ENCODE measurements around the gene PRRG3. TPM values are rescaled to one million over a fixed set of nuclear protein-coding genes. Genes with fewer than 3 reads are reported as not detected.
A peak's percentile ranks its signal among the peaks of the same experiment; 100 is the strongest.

The PRRG3 gene
- total RNA-seq = 1 to 10 TPM in 6 of 7 donors, under 1 TPM in 1; 0.84 to 9.2 (median 2.7) TPM
- 1 to 10 TPM in 1 of 2 donors, under 1 TPM in 1; 0.34 to 3.6 TPM for polyA plus RNA-seq
- long read RNA-seq, donor 1, partial matches to known transcripts = 0 of 5 reads
- long read RNA-seq, donor 1, other reads (novel, unspliced or antisense) = 5 of 5 reads
- long read RNA-seq, donor 2 = 0 reads
- long read RNA-seq, donor 3 = 0 reads

- no peaks in the 10 kb centered on the region for H3K36me3 ChIP-seq
- H3K27ac ChIP-seq = no peak within 1 kb of the TSS
- DNase-seq = peak in 1 of 5 donors; percentile 33
- 28 to 48% (median 38%) methylated on average over 34 to 97 of the region's 100 CpGs for WGBS, 3 donors
- no peaks in the 10 kb centered on the region for H3K27me3 ChIP-seq
- peaks cover 0 to 4% of the 10 kb centered on the region in 2 donors for H3K9me3 ChIP-seq
- H3K4me1 ChIP-seq (ENCODE audit: insufficient read depth) = no peaks in the 10 kb centered on the region
- intact Hi-C loops (cut with DNase I) = no loop called here
- TF ChIP-seq CTCF (IDR thresholded peaks at IDR 0.05) = no peak
- no peak for TF ChIP-seq POLR2A (IDR thresholded peaks at IDR 0.05)
- TF ChIP-seq EP300 (IDR thresholded peaks at IDR 0.05) = no peak
- peak within 1 kb of the TSS; percentile 9 for H3K4me3 ChIP-seq
Measured at GRCh38 chrX:151694661-151695582, at the start of gene PRRG3. PRRG3 (plus strand) TSS chrX:151695458; CDS start chrX:151698815, 3,357 bp downstream.

GRCh38 chrX:151675121-151675746, 20.0 kb upstream of the PRRG3 start:
- 36 to 55% (median 49%) methylated on average over 6 of the region's 6 CpGs for WGBS, 3 donors
- H3K4me3 ChIP-seq = no peak overlapping the region
- DNase-seq = no peak
- intact Hi-C loops (cut with DNase I) = no loop called here
- H3K27ac ChIP-seq = no peak overlapping the region
- no peaks in the 10 kb centered on the region for H3K4me1 ChIP-seq (ENCODE audit: insufficient read depth)
- no peaks in the 10 kb centered on the region for H3K36me3 ChIP-seq
- no peaks in the 10 kb centered on the region for H3K27me3 ChIP-seq
- no peaks in the 10 kb centered on the region for H3K9me3 ChIP-seq
- no peak for TF ChIP-seq CTCF (IDR thresholded peaks at IDR 0.05)
- TF ChIP-seq EP300 (IDR thresholded peaks at IDR 0.05) = no peak
- TF ChIP-seq POLR2A (IDR thresholded peaks at IDR 0.05) = no peak

GRCh38 chrX:151676196-151676595, 19.1 kb upstream of the PRRG3 start:
- no peaks in the 10 kb centered on the region for H3K9me3 ChIP-seq
- intact Hi-C loops (cut with DNase I) = no loop called here
- H3K27ac ChIP-seq = no peak overlapping the region
- TF ChIP-seq POLR2A (IDR thresholded peaks at IDR 0.05) = no peak
- no peak for TF ChIP-seq CTCF (IDR thresholded peaks at IDR 0.05)
- no peak for TF ChIP-seq EP300 (IDR thresholded peaks at IDR 0.05)
- 48 to 61% (median 59%) methylated on average over 4 of the region's 4 CpGs for WGBS, 3 donors
- DNase-seq = no peak
- no peaks in the 10 kb centered on the region for H3K27me3 ChIP-seq
- H3K4me3 ChIP-seq = no peak overlapping the region
- H3K36me3 ChIP-seq = no peaks in the 10 kb centered on the region
- no peaks in the 10 kb centered on the region for H3K4me1 ChIP-seq (ENCODE audit: insufficient read depth)

- no peak for DNase-seq
- H3K27ac ChIP-seq = no peak overlapping the region
- no peak overlapping the region for H3K4me3 ChIP-seq
- no peaks in the 10 kb centered on the region for H3K27me3 ChIP-seq
- 38 to 42% (median 40%) methylated on average over 5 of the region's 5 CpGs for WGBS, 3 donors
- intact Hi-C loops (cut with DNase I) = no loop called here
- no peaks in the 10 kb centered on the region for H3K36me3 ChIP-seq
- no peaks in the 10 kb centered on the region for H3K9me3 ChIP-seq
- H3K4me1 ChIP-seq (ENCODE audit: insufficient read depth) = no peaks in the 10 kb centered on the region
- TF ChIP-seq EP300 (IDR thresholded peaks at IDR 0.05) (no peak), CTCF (IDR thresholded peaks at IDR 0.05) (no peak), POLR2A (IDR thresholded peaks at IDR 0.05) (no peak)
Measured at GRCh38 chrX:151679798-151680402, 15.4 kb upstream of the PRRG3 start.

All from ovary (tissue), 10 donors.